Ascending aorta (tissue), 2 donors: Measurements from ENCODE around the gene EHMT1. TPM values are rescaled to one million over a fixed set of nuclear protein-coding genes. Genes with fewer than 3 reads are reported as not detected.

Experiments
- DNase-seq, 2 donors: peaks; one replicate each; pipeline ENCODE4 v3.0.0-alpha.2; 2019; ENCODE audit warnings: low spot score in 2 of 2
- H3K27ac ChIP-seq, 2 donors: fragments of 200-600 bp; sonication (generic); one replicate each; pipeline ENCODE4 v1.5.1; 2016 to 2017; ENCODE audit warnings: mild to moderate bottlenecking in 1 of 2
- H3K27me3 ChIP-seq: fragments of 200-600 bp; sonication (generic); one replicate; pipeline ENCODE4 v1.5.1; 2017
- H3K36me3 ChIP-seq, 2 donors: fragments of 200-600 bp; sonication (generic); one replicate each; pipeline ENCODE4 v1.5.1; 2016
- H3K4me1 ChIP-seq, 2 donors: fragments of 200-600 bp; sonication (generic); one replicate each; pipeline ENCODE4 v1.5.1; 2016 to 2017; ENCODE audit warnings: mild to moderate bottlenecking in 1 of 2
- H3K4me3 ChIP-seq, 2 donors: fragments of 200-600 bp; sonication (generic); one replicate each; pipeline ENCODE4 v1.5.1; 2016 to 2017; ENCODE audit warnings: mild to moderate bottlenecking in 1 of 2
- H3K9me3 ChIP-seq, 2 donors: fragments of 200-600 bp; sonication (generic); one replicate each; pipeline ENCODE4 v1.5.1; 2016
- CTCF ChIP-seq, 3 experiments: fragments of 200-600 bp in 2 of 3; fragments of 450-650 bp in 1 of 3; sonication (generic) in 2 of 3; IDR thresholded peaks; one replicate each; pipeline ENCODE4 v1.5.1; 2016 to 2019; ENCODE audit warnings: antibody characterized with exemption in 3 of 3, mild to moderate bottlenecking in 1 of 3, moderate library complexity in 1 of 3
- intact Hi-C: fragments of 100-400 bp; cut with DNase I; formaldehyde crosslinking; loops from one replicate; pipeline ENCODE4 v1.15.1; 2023
- total RNA-seq: library from RNA; depleted of rRNA; stranded (reverse); fragments of >200 nt; gene quantifications from one replicate; pipeline ENCODE4 v1.1.0, GENCODE V29; 2016

EHMT1 gene
- 49.9 TPM for total RNA-seq

DNA sequence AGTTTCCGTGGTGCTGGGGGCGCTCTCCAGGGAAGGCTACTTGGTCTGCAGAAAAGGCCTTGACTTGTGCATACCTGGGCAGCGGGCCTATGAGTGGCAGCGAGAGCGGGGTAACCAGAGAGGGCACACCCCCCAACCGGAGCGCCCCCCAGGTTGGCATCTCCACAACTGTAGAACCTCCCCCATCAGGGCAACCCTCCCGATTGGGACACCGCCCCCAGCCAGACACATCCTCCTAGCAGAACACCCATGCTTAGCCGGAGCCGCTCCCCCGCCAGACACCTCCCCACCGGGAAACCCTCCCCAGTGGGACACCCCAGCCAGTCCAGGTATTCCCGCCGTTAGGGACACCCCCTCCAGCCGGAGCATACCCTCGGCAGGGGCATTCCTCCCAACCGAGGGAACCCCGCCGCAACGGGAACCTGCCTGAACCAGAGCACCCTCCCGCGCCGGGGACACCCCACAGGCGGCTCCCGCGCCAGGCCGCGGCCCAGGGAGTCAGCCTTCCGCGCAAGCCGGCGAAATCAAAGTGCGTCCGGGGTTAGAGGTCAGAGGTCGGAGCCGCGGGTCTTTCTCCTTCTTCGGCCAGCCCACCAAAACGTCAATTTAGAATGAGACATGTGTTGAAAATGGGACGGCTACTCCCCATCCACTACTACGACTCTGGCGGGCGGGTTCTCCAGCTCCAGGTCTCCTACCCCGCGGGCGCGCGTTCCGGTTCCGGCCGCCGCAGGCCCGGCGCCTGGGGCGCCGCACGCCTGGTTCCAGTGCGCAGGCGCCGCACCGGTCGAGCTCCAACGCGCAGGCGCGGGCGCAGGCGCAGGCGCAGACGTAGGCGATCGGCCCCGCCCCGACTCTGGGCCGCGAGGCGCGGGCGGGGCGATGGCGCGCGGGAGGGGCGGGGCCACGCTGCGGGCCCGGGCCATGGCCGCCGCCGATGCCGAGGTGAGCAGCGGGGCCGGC, at the start of gene EHMT1:
EHMT1 (plus strand) TSS at position 901 of the 963 bp plus-strand sequence; CDS start at position 925, 24 bp downstream.
- Histone ChIP-seq H3K36me3 (peaks cover 19 to 25% of the 10 kb centered on the region in 2 donors), H3K4me3 (peak within 1 kb of the TSS; percentile 79 to 80), H3K27ac (peak within 1 kb of the TSS; percentile 83 to 97), H3K9me3 (no peaks in the 10 kb centered on the region), H3K27me3 (no peaks in the 10 kb centered on the region), H3K4me1 (peaks cover 7 to 28% of the 10 kb centered on the region in 2 donors)
- intact Hi-C loops: loop anchor here (1.0 to 2.0 kb wide), 2 partner anchors 13 to 40 kb away; partner anchors contain the start of genes ARRDC1 and DPH7
- TF ChIP-seq CTCF (IDR thresholded peaks at IDR 0.05): no peak
- DNase-seq: peak; percentile 41 to 89

DNA sequence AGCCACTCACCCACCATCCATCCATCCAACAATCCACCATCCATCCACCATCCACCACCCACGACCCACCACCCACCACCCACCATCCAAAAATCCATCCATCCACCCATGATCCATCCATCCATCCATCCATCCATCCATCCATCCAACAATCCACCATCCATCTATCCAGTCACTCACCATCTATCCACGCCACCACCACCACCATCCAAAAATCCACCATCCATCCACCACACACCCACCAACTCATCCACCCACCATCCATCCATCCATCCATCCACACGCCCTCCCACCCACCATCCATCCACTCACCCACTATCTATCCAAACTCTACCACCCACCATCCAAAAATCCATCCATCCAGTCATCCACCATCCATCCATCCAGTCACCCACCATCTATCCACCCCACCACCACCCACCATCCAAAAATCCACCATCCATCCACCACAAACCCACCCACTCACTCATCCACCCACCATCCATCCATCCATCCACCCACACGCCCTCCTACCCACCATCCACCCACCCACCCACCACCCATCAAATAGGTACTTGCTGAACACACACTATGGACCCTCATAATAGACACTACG, 49.1 kb upstream of the EHMT1 start:
- Histone ChIP-seq H3K4me3 (no peak overlapping the region), H3K27me3 (no peaks in the 10 kb centered on the region), H3K27ac (no peak overlapping the region), H3K9me3 (no peaks in the 10 kb centered on the region), H3K4me1 (no peaks in the 10 kb centered on the region), H3K36me3 (peaks cover 25 to 30% of the 10 kb centered on the region in 2 donors)
- TF ChIP-seq CTCF (IDR thresholded peaks at IDR 0.05): no peak
- DNase-seq: no peak
- intact Hi-C loops: no loop called here

DNA sequence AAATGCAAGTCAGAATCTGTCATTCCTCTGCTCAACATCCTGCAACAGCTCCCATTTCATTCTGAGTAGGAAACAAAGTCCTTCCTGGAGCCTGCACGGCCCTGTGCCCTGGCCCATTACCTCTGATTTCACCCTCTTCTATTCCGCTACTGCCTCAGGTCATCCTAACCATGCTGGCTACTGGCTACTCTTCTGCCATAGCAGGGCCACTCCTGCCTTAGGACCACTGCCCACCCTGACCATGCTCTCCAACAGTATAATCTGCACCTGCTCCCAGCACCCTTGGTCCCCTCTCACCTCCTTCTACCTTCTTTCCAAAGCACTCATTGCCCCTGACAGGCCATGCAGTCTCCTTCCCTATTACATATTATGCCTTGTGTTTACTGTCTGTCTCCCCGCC, 48.2 kb upstream of the EHMT1 start:
- H3K36me3 ChIP-seq: peaks cover 22 to 32% of the 10 kb centered on the region in 2 donors
- no peaks in the 10 kb centered on the region for H3K4me1 ChIP-seq
- no peaks in the 10 kb centered on the region for H3K9me3 ChIP-seq
- DNase-seq: no peak
- intact Hi-C loops: no loop called here
- TF ChIP-seq CTCF (IDR thresholded peaks at IDR 0.05): no peak
- no peaks in the 10 kb centered on the region for H3K27me3 ChIP-seq
- H3K4me3 ChIP-seq: no peak overlapping the region
- no peak overlapping the region for H3K27ac ChIP-seq

DNA sequence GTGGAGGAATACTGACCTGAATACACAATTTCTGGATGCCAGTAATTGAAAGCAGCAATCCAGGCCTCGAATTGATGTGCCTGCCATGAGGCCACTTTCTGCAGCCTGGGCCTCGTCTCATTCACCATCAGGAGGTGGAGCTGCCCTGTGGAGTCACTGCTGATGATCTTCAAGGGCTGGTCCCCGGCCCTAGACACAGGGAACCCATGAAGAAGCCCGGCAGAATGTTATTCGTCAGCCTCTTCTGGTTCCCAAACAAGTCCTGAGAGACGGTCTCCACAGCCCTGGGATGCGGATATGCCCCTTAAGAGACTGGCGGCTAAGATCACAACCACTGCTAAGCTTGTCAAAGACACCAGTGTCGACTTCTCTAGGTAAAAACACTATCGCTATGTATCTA, 44.6 kb upstream of the EHMT1 start:
- no peak for TF ChIP-seq CTCF (IDR thresholded peaks at IDR 0.05)
- Histone ChIP-seq H3K9me3 (no peaks in the 10 kb centered on the region), H3K36me3 (peaks cover 22 to 32% of the 10 kb centered on the region in 2 donors), H3K27ac (no peak overlapping the region), H3K4me1 (peaks cover 0 to 16% of the 10 kb centered on the region in 2 donors), H3K4me3 (no peak overlapping the region), H3K27me3 (no peaks in the 10 kb centered on the region)
- intact Hi-C loops: no loop called here
- DNase-seq: no peak

DNA sequence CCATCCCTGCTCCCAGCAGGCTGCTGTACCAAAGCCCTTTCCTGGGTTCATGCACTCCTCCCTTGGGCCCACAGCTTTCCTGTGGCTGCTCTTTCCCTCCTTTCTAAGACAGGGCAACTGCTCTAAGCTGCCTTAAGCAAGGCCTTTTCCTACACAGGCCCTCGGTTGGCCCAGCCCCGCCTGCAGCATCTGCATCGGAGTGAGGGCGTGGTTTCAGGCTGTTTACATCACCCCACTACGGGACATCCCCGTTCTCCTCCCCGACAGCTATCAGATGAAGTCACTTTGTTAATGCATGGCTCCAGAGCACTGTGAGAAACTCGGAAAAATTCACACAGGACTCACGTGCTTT, 43.5 kb upstream of the EHMT1 start:
- no peak for TF ChIP-seq CTCF (IDR thresholded peaks at IDR 0.05)
- Histone ChIP-seq H3K27me3 (no peaks in the 10 kb centered on the region), H3K36me3 (peaks cover 22 to 32% of the 10 kb centered on the region in 2 donors), H3K27ac (no peak overlapping the region), H3K4me1 (peaks cover 0 to 18% of the 10 kb centered on the region in 2 donors), H3K9me3 (no peaks in the 10 kb centered on the region), H3K4me3 (no peak overlapping the region)
- intact Hi-C loops: no loop called here
- DNase-seq: no peak
